Stimulated activated CD8-positive, alpha-beta memory T cell treated with anti-CD3 and anti-CD28 coated beads, Interleukin-12 subunit alpha, Interleukin-12 subunit beta, amount 100 ng/mL, for 4 hours (primary cell): ENCODE measurements around the gene CATSPERD.
"Not testable (repeated sequence)": the region's sequence is repeated elsewhere in the genome, so short reads cannot be mapped to it uniquely, and the experiment has no call there.

Experiments used
- DNase-seq: peaks from one replicate; pipeline ENCODE4 v3.0.0-alpha.2; 2020; ENCODE audit warnings: low read depth

The CATSPERD gene

DNA sequence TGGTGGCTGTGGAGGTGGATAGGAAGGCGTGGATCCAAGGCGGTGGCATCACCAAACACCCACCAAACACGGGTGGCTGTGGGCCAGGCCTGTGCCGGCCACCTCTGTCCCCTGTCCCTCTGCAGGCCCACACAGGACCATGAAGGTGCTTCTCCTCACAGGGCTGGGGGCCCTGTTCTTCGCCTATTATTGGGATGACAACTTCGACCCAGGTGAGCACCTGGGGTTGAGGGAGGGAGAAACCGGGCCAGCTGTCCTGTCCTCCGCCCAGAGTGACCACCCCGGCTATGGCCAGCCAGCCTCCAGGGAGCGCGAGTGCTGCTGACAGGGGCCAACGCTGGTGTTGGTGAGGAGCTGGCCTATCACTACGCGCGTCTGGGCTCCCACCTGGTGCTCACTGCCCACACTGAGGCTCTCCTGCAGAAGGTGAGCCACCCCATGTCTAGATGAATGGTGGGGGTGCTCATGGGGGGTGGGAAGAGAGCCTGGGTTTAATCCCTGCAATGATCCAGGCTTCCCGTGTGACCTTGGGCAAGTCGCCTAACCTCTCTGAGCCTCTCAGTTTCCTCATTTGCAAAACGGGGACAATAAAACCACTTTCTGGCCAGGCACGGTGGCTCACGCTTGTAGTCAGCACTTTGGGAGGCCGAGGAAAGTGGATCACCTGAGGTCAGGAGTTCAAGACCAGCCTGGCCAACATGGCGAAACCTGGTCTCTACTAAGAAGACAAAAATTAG lies 35.6 kb upstream of the CATSPERD start:
- DNase-seq: no peak

- DNase-seq: no peak
These were observed 34.2 kb upstream of the CATSPERD start for GRCh38 chr19:5686326-5686646.

DNA sequence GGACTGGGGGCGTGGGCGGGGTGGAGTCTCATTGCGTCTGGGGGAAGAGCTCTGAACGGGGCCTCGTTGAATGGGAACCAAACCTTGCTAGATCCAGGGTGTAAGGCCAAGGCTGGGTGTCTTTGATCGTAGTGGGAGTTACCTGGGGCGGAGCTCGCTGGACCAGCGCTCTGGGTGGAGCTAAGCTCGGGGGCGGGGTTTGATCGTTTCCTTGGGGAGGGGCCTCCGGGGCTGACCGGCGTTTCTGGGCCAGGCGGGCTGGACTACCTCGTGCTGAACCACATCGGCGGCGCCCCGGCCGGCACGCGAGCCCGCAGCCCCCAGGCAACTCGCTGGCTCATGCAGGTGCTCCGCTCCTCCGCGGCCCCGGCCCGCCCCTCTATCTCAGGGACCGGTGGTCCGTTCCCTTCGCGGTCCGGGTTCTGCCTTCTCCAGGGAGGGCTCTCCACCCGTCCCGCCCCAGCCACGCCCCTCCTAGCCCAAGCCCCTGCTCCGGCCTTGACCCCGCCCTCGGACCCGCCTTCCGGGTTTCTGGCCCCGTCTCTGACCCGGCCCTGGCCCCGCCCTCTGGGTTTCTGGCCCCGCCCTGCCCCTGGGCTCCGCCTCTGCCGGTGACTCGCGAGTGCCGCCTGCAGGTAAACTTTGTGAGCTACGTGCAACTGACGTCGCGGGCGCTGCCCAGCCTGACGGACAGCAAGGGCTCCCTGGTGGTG lies 33.6 kb upstream of the CATSPERD start:
- peak; percentile 92 for DNase-seq

DNA sequence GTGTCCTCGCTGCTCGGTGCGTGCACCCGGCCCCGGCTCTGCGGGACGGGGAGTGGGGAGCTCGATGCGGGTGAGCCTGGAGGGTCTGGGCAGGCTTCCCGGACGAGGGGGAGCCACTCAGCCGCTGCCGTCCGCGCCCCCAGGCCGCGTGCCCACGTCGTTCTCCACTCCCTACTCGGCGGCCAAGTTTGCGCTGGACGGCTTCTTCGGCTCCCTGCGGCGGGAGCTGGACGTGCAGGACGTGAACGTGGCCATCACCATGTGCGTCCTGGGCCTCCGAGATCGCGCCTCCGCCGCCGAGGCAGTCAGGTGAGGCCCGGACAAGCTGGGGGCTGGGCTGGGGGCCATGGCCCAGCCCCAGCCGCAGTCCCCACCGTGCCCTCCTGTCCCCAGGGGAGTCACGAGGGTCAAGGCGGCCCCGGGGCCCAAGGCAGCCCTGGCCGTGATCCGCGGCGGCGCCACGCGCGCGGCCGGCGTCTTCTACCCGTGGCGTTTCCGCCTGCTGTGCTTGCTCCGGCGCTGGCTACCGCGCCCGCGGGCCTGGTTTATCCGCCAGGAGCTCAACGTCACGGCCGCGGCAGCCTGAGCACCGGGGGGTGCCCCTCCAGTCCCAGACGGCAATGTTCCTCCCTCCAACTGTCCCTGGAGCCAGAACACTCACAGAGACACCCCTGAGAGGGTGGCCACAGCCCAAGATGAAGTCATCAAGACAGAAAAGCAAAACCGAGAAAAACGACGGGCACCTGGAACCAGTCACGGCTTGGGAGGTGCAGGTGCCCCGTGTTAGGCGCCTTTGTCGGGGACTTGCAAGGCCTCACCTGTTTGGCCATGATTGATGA lies 32.9 kb upstream of the CATSPERD start:
- no peak for DNase-seq

GRCh38 chr19:5688262-5688881 lies 32.1 kb upstream of the CATSPERD start:
- DNase-seq: not testable (repeated sequence)

DNA sequence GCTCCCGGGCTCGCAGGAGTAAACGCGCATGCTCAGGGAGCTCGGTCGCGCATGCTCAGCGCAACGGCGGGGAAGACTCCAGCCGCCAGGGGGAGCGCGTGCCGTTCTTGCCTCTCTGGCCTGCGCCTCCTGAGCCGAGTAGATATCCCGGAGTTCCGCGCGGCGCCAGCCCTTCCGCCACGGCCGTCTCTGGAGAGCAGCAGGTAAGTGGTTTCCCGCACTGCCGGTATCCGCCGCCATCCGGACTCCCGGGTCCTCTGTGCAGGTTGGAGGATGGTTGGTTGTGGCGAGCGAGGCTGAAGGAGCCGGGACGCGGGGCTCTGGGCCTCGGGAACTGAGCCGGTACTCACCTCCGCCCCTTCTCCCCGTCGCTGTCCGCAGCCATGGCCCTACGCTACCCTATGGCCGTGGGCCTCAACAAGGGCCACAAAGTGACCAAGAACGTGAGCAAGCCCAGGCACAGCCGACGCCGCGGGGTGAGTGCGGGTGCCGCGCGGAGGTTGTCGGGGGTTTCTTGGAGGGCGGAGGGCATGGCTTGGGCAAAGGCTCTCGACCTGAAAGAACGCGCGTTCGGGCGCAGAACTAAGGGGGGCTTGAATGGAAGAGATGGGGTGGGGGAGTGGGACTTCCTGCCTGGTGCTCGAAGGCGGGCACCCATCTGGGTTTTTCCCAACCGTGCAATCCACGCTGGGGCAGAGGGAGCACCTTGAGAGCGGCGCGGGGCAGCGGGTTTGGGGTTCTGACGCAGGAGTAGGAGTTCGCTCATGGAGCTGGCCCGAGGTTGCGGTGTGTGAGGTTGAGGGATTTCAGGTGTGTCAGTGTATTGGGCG lies 30.1 kb upstream of the CATSPERD start, which contains the start of gene RPL36:
TSS of gene RPL36 (plus strand) at position 171 of the 830 bp plus-strand sequence. CDS start at position 384, 213 bp downstream.
- peak; percentile 96 for DNase-seq

GRCh38 chr19:5690955-5691821 lies 29.2 kb upstream of the CATSPERD start:
- peak; percentile 57 for DNase-seq

- DNase-seq: no peak
These were observed 28.4 kb upstream of the CATSPERD start for GRCh38 chr19:5691822-5692722.

GRCh38 chr19:5692723-5693194 lies 27.7 kb upstream of the CATSPERD start:
- DNase-seq: no peak

DNA sequence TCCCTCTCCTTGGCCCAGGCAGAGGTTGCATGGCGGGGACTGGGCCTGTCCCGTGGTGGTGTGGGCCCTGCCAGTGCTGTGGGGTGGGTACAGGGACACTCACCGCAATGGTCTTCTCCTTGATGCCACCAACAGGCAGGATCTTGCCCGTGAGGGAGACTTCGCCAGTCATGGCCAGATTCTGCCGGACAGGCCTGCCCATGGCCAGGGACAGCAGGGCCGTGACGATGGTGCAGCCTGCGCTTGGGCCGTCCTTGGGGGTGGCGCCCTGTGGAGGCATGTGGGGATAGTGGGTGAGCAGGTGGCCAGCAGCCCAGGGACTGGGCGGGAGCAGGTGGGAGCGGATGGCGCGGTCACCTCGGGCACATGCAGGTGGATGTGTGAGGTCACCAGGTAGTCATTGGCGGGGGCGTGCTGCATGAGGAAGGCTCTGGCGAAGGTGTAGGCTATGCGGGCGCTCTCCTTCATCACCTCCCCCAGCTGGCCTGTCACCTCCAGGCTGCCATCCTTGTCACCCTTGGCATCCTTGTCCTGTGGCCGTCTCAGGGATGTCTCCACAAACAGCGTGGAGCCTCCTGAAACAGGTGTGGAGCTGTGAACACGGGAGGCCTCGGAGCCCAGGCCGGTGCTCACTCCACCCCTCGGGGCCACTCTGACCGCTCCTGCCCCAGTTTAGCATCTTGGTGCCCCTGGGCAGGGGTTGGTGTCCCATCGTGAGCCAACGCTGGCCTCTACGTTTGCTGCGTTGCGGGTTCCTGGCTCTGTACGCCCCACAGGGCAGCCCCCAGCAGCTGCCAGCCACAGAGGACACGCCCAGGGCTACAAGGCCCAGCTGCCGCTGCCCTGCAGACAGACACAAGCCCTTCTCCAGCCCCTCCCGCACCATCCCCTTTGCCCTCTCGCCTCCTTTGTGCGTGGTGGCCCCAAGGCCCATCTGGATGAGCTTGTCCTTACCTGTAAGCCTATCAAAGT lies 27.0 kb upstream of the CATSPERD start:
- DNase-seq: no peak

DNA sequence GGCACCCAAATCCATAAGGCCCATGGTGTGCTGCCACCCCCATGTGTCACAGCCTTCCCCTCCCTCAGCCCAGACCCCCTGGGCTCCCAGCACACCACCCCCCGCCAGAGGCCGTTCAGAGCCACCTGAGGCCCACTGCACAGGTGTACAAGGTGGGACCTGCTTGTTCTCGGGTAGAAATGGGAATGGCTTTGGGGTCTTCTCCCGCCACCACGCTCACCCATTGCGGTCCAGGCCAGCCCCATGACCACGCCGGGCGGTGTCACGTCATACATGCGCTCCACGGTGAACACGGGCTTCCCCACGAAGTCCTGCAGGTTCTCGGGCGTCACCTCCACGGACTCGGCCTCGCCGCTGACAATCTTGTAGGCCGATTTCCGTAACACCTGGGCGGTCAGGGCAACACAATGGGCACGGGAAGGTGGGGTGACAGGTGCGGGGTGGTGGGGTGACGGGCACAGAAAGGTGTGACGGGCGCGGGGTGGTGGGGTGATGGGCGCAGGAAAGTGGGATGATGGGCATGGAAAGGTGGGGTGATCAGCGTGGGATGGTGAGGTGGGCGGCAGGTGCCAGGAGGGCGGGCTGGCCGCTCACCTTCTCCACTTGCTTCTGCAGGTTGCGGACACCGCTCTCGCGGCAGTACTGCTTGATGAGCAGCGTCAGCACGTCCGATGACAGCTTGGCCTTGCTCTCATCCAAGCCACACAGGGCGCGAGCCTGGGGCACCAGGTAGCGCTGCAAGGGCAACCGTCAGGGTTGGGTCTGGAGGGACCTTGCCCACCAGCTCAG lies 26.1 kb upstream of the CATSPERD start:
- no peak for DNase-seq

DNA sequence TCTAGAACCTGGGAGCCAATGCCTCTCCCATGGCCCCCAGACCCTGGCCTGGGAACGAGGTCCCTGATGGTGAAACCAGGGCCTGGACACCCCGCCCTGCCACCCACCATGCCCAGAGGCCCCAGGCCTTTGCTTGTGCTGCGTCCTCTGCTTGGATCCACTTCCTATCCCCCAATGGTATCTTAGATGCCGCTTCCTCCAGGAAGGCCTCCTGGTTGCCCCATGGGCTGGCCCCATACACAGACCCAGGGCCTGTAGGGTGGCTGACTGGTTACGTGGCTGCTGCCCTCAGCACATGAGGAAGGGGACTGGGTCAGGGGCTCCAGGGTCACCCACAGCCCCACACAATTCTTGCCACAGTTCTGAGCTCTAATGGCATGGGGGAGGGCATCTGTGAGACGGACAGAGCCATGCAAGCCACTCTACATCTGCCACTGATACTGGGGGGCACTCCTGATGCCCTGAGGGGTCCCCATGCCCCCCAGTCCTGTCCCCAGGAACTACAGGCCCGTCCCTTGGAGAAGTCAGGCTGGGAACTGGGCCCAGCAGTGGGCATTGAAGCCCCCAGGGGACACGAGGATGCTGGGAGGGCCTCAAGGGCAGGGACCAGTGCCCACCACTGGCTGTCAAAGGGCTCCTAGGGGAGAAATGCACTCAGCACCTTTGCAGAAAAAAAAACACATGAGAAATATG lies 25.3 kb upstream of the CATSPERD start:
- no peak for DNase-seq

DNA sequence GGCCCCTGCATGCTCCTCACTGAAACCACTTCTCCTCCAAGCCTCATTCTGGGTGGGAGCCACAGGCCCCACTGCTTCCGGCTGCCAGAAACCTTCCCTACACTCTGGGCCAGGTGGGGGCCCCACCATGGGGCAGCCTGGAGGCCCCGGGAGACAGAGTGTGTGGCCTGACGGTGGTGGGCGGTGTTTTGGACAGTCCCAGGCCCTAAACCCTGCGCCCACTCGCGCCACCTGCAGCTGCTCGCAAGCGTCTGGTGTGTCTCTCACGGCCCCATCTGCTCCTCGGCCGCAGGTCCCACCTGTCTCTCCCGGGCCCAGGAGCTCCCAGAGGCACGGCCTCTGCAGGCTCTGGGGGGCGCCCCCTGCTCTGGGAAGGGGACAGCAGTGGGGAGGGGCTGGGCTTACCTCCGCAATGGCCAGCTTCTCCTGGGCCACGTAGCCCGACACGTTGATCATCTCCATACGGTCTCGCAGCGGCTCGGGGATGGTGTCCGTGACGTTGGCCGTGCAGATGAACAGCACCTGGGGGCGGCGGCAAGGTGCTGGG lies 24.7 kb upstream of the CATSPERD start:
- DNase-seq: no peak

DNA sequence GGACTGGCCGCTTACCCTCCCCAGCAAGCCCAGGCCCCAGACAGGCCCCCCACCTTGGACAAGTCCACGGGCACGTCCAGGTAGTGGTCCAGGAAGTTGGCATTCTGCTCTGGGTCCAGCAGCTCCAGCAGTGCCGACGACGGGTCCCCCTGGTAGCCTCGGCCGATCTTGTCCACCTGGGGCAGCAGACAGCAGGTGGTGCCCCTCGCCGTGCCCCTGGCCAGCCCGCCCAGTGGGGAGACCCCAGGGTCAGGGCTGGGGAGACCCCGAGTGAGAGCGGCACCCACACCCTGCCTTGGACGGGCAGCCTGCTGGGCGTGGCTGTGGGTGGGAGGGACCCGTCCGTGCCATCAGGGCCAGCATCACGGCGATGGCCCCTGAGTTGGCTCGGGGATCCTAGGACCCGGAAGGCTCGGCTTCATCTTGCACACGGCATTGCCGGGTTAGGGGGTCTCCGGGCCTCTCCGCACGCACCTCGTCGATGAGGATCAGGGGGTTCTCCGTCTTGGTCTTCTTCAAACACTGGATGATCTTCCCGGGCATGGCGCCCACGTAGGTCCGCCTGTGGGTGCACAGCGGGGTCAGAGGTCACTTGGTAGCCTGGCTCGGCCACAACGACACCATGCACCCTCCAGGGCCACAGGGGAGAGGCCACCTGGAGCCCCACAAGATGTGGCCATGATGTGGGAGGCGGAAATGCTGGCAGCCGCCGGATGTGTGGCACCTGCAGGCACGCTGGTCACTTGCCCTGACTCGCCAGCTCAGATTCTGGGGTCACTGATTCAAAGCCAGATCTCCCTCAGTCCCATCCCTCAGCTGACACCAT lies 24.0 kb upstream of the CATSPERD start:
- no peak for DNase-seq
